B cell (primary cell): ENCODE results near the gene RFPL1. TPM values are rescaled to one million over a fixed set of nuclear protein-coding genes. Genes with fewer than 3 reads are reported as not detected.

Experiments
- ATAC-seq: fragments of 200-7000 bp; cut with Tn5 transposase; one replicate; pipeline ENCODE4 v1.10.0; 2021; ENCODE audit warnings: low read depth, mild to moderate bottlenecking, moderate number of reproducible peaks, moderate library complexity
- CTCF ChIA-PET: fragments of 350-600 bp; sonication (Branson Sonifier 250); formaldehyde crosslinking; loops from one replicate; lab custom pipeline; 2021; ENCODE audit warnings: antibody characterized with exemption, inconsistent platforms; lab: Charles Lee
- POLR2A ChIA-PET: fragments of 350-600 bp; sonication (Branson Sonifier 250); formaldehyde crosslinking; loops from one replicate; lab custom pipeline; 2021; ENCODE audit warnings: antibody characterized with exemption; lab: Charles Lee
- DNase-seq: peaks from one replicate; pipeline ENCODE4 v3.0.0; 2013
- H2AFZ ChIP-seq: 2 replicates; pipeline ENCODE4 v1.6.1; 2012; ENCODE audit warnings: mild to moderate bottlenecking, low read depth, low read length; ENCODE audit not compliant: insufficient read depth, poor library complexity, severe bottlenecking
- H3K27ac ChIP-seq, 2 donors: 1 replicate in 1 of 2; 2 replicates in 1 of 2; pipeline ENCODE4 v1.5.1; 2012 to 2013; ENCODE audit warnings: low read length in 2 of 2, mild to moderate bottlenecking in 2 of 2, moderate library complexity in 1 of 2
- H3K27me3 ChIP-seq, 4 experiments: fragments of 200-600 bp in 1 of 4; sonication (generic) in 1 of 4; replicated peaks in 1 of 4; 1 replicate in 2 of 4; 2 replicates in 2 of 4; pipeline versions ENCODE4 v1.6.1 to v1.7.0; 2013 to 2016; ENCODE audit warnings: low read length in 3 of 4, mild to moderate bottlenecking in 2 of 4, mixed read lengths in 1 of 4, moderate library complexity in 1 of 4; ENCODE audit not compliant: insufficient read depth in 4 of 4, control insufficient read depth in 3 of 4; ENCODE audit errors: control extremely low read depth in 1 of 4
- H3K36me3 ChIP-seq, 2 experiments: replicated peaks in 1 of 2; 1 replicate in 1 of 2; 2 replicates in 1 of 2; pipeline versions ENCODE4 v1.6.1 to v1.7.1; 2013; ENCODE audit warnings: low read length in 1 of 2; ENCODE audit not compliant: insufficient read depth in 2 of 2, control insufficient read depth in 1 of 2; ENCODE audit errors: control extremely low read depth in 1 of 2, extremely low read depth in 1 of 2
- H3K4me1 ChIP-seq, 2 donors: fragments of 200-600 bp in 1 of 2; sonication (generic) in 1 of 2; 1 replicate in 1 of 2; 2 replicates in 1 of 2; pipeline versions ENCODE4 v1.5.1 to v1.6.1; 2013 to 2017; ENCODE audit warnings: low read length in 2 of 2; ENCODE audit not compliant: control insufficient read depth in 2 of 2, insufficient read depth in 2 of 2
- H3K4me2 ChIP-seq: replicated peaks from 2 replicates; pipeline ENCODE3; 2012; ENCODE audit warnings: mild to moderate bottlenecking, low read depth, low read length; ENCODE audit not compliant: poor library complexity, severe bottlenecking
- H3K4me3 ChIP-seq, 5 experiments: fragments of 200-600 bp in 1 of 5; sonication (generic) in 1 of 5; 1 replicate in 3 of 5; 2 replicates in 2 of 5; pipeline versions ENCODE4 v1.5.1 to v1.7.0; 2011 to 2016; ENCODE audit warnings: low read length in 4 of 5, mild to moderate bottlenecking in 4 of 5, low read depth in 2 of 5, control low read depth in 1 of 5, moderate library complexity in 1 of 5; ENCODE audit not compliant: insufficient read depth in 1 of 5; ENCODE audit errors: control extremely low read depth in 1 of 5, extremely low read depth in 1 of 5
- H3K79me2 ChIP-seq: fragments of 200-600 bp; sonication (generic); one replicate; pipeline ENCODE4 v1.6.0; 2016; ENCODE audit warnings: low read length; ENCODE audit not compliant: control insufficient read depth, insufficient read depth
- H3K9ac ChIP-seq: fragments of 200-600 bp; sonication (generic); 2 replicates; pipeline ENCODE4 v1.6.1; 2017; ENCODE audit warnings: mild to moderate bottlenecking, low read length, moderate library complexity
- H3K9me3 ChIP-seq, 3 donors: one replicate each; pipeline versions ENCODE4 v1.6.1 to v1.7.1; 2013; ENCODE audit warnings: low read length in 2 of 3; ENCODE audit not compliant: control insufficient read depth in 2 of 3, insufficient read depth in 1 of 3; ENCODE audit errors: control extremely low read depth in 1 of 3
- H4K20me1 ChIP-seq: 2 replicates; pipeline ENCODE4 v1.6.0; 2012; ENCODE audit warnings: mild to moderate bottlenecking, low read length; ENCODE audit not compliant: insufficient read depth, control insufficient read depth, poor library complexity, severe bottlenecking
- H3K27ac Mint-ChIP-seq: one replicate; pipeline ENCODE4 v1.8.0; 2021; ENCODE audit warnings: mixed read lengths
- H3K27me3 Mint-ChIP-seq: one replicate; pipeline ENCODE4 v1.8.0; 2021; ENCODE audit warnings: mixed read lengths
- H3K4me1 Mint-ChIP-seq: one replicate; pipeline ENCODE4 v1.8.0; 2021; ENCODE audit warnings: mixed read lengths
- H3K4me3 Mint-ChIP-seq: one replicate; pipeline ENCODE4 v1.8.0; 2021; ENCODE audit warnings: mixed read lengths
- H3K9me3 Mint-ChIP-seq: one replicate; pipeline ENCODE4 v1.8.0; 2022; ENCODE audit warnings: mixed read lengths; ENCODE audit not compliant: insufficient read depth
- EZH2 ChIP-seq: IDR thresholded peaks from 2 replicates; pipeline ENCODE4 v1.6.1; 2012; ENCODE audit warnings: borderline replicate concordance, low read depth, mild to moderate bottlenecking, moderate library complexity, low read length; ENCODE audit not compliant: insufficient read depth, poor library complexity, severe bottlenecking
- WGBS: methylation state at CpG from one replicate; pipeline ENCODE4 v1.1.5; 2013; ENCODE audit warnings: missing lambda C conversion rate; ENCODE audit not compliant: insufficient coverage; 5-methylcytosine and 5-hydroxymethylcytosine counted together
- intact Hi-C: fragments of 100-400 bp; cut with micrococcal nuclease; formaldehyde crosslinking; loops from one replicate; pipeline ENCODE4 v1.10.0; 2022
- polyA plus RNA-seq: library from polyadenylated mRNA; depleted of rRNA; stranded (reverse); fragments of >200 nt; gene quantifications from 2 replicates; pipeline ENCODE4 v1.2.3, GENCODE V29; 2012
- small RNA-seq: library from RNA; depleted of rRNA; stranded (forward); fragments of <200 nt; gene quantifications from one replicate; pipeline ENCODE3, GENCODE V24; 2012; ENCODE audit warnings: low replicate concordance, low read depth; ENCODE audit not compliant: insufficient read length
- total RNA-seq, 2 donors: library from RNA; stranded (reverse); fragments of 120-200 nt in 1 of 2; gene quantifications; 1 replicate in 1 of 2; 2 replicates in 1 of 2; pipeline versions ENCODE4 v1.2.3 to v1.2.4, GENCODE V29; 2013 to 2022
- TF ChIP-seq, protein P1 (sequence below): fragments of 200-600 bp; IDR thresholded peaks from one replicate; pipeline ENCODE4 v1.8.0; 2022; ENCODE audit warnings: antibody characterized with exemption, mild to moderate bottlenecking

The RFPL1 gene
- total and polyA plus RNA-seq, 2 donors (not counting 1 experiment from before 2014, with no cell fraction given): not detected

DNA sequence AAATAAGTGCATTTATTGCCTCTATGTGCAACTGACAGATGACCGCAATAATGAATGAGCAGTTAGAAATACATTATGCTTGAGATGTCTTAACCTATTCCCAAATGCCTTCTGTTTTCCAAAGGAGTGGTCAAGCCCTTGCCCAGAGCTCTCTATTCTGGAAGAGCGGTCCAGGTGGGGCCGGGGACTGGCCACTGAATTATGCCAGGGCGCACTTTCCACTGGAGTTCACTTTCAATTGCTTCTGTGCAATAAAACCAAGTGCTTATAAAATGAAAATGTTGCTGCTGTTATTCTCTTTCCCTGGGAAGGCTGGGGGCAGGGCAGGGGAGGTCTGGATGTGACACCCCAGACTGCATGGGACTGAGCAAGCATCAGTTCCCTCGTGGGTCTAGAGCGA lies 52.6 kb downstream of the RFPL1 start:
- intact Hi-C loops: no loop called here
- Histone ChIP-seq H4K20me1 (no peaks in the 10 kb centered on the region), H3K4me3 (no peak overlapping the region), H3K27ac (no peak overlapping the region), H3K9me3 (peaks cover 0 to 6% (median 6%) of the 10 kb centered on the region in 3 donors), H3K9ac (no peak overlapping the region), H3K79me2 (no peaks in the 10 kb centered on the region), H3K36me3 (peaks cover 0 to 2% of the 10 kb centered on the region in 2 experiments), H2AFZ (no peak overlapping the region), H3K4me2 (no peak overlapping the region), H3K27me3 (peaks cover 0 to 4% (median 0%) of the 10 kb centered on the region in 4 experiments), H3K4me1 (peaks cover 18 to 21% of the 10 kb centered on the region in 2 donors)
- ATAC-seq (no peak), DNase-seq (no peak)
- ChIA-PET POLR2A (no interaction called here), CTCF (no interaction called here)
- no peak for TF ChIP-seq EZH2
- TF ChIP-seq, protein P1, sequence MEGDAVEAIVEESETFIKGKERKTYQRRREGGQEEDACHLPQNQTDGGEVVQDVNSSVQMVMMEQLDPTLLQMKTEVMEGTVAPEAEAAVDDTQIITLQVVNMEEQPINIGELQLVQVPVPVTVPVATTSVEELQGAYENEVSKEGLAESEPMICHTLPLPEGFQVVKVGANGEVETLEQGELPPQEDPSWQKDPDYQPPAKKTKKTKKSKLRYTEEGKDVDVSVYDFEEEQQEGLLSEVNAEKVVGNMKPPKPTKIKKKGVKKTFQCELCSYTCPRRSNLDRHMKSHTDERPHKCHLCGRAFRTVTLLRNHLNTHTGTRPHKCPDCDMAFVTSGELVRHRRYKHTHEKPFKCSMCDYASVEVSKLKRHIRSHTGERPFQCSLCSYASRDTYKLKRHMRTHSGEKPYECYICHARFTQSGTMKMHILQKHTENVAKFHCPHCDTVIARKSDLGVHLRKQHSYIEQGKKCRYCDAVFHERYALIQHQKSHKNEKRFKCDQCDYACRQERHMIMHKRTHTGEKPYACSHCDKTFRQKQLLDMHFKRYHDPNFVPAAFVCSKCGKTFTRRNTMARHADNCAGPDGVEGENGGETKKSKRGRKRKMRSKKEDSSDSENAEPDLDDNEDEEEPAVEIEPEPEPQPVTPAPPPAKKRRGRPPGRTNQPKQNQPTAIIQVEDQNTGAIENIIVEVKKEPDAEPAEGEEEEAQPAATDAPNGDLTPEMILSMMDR: no peak
- Mint-ChIP-seq H3K9me3 (peaks cover 7% of the 10 kb centered on the region), H3K4me1 (peaks cover 27% of the 10 kb centered on the region), H3K27me3 (peaks cover 3% of the 10 kb centered on the region), H3K27ac (no peak overlapping the region), H3K4me3 (no peak overlapping the region)
- WGBS: 87% methylated on average over 5 of the region's 6 CpGs

Small RNAs within 50 kb of the gene (small RNA-seq; reads per million reads assigned to genes)
- gene AC000041.1: not detected

Other genes with a start within 250 kb of the RFPL1 start
- gene EMID1, start 232.7 kb upstream of the RFPL1 start, total RNA-seq: not detected in 2 replicates
- 0.19 TPM in 1 of 2 replicates, not detected in the other for gene EMID1, start 232.7 kb upstream of the RFPL1 start, polyA plus RNA-seq
- gene RHBDD3, start 170.6 kb upstream of the RFPL1 start, total RNA-seq: 11.4 and 11.9 TPM in 2 replicates
- 11.6 and 12.5 TPM in 2 replicates for gene RHBDD3, start 170.6 kb upstream of the RFPL1 start, polyA plus RNA-seq
- 289 and 295 TPM in 2 replicates for gene EWSR1, start 170.3 kb upstream of the RFPL1 start, total RNA-seq
- gene EWSR1, start 170.3 kb upstream of the RFPL1 start, polyA plus RNA-seq: 281 and 328 TPM in 2 replicates
- not detected in 2 replicates for gene GAS2L1, start 131.9 kb upstream of the RFPL1 start, total RNA-seq
- 0.25 and 0.36 TPM in 2 replicates for gene GAS2L1, start 131.9 kb upstream of the RFPL1 start, polyA plus RNA-seq
- gene RASL10A, start 122.9 kb upstream of the RFPL1 start, total RNA-seq: 4.7 and 5.6 TPM in 2 replicates
- 1.8 and 2.8 TPM in 2 replicates for gene RASL10A, start 122.9 kb upstream of the RFPL1 start, polyA plus RNA-seq
- 162 and 174 TPM in 2 replicates for gene AP1B1, start 50.0 kb upstream of the RFPL1 start, total RNA-seq
- gene AP1B1, start 50.0 kb upstream of the RFPL1 start, polyA plus RNA-seq: 124 and 139 TPM in 2 replicates
- gene NEFH, start 41.6 kb downstream of the RFPL1 start, total RNA-seq: 0.10 and 0.19 TPM in 2 replicates
- 0.04 and 0.07 TPM in 2 replicates for gene NEFH, start 41.6 kb downstream of the RFPL1 start, polyA plus RNA-seq
- gene THOC5, start 115.2 kb downstream of the RFPL1 start, total RNA-seq: 59.1 and 66.2 TPM in 2 replicates
- 25.7 and 26.5 TPM in 2 replicates for gene THOC5, start 115.2 kb downstream of the RFPL1 start, polyA plus RNA-seq
- gene NIPSNAP1, start 142.5 kb downstream of the RFPL1 start, total RNA-seq: 38.0 and 38.4 TPM in 2 replicates
- gene NIPSNAP1, start 142.5 kb downstream of the RFPL1 start, polyA plus RNA-seq: 14.5 and 23.6 TPM in 2 replicates
- 26.6 and 27.7 TPM in 2 replicates for gene NF2, start 165.1 kb downstream of the RFPL1 start, total RNA-seq
- 9.2 and 9.4 TPM in 2 replicates for gene NF2, start 165.1 kb downstream of the RFPL1 start, polyA plus RNA-seq